ENCODE data around the gene RORC.

- TF ChIP-seq ATF1 (CRISPR knock-in tag; IDR thresholded peaks at IDR 0.05): no peak
- TF ChIP-seq CTCF (IDR thresholded peaks at IDR 0.05): no peak
- no peak for TF ChIP-seq FOXP4 (CRISPR knock-in tag; IDR thresholded peaks at IDR 0.05)
These were observed 14.3 kb downstream of the RORC start for GRCh38 chr1:151817353-151817730.

All from WTC11 (cell line).